Transverse colon (tissue), 4 donors: ENCODE results near the gene NFILZ.

Experiments
- POLR2A ChIP-seq: fragments of 450-650 bp; IDR thresholded peaks from one replicate; pipeline ENCODE4 v1.6.1; 2016; ENCODE audit warnings: antibody characterized with exemption, mild to moderate bottlenecking, moderate library complexity
- POLR2AphosphoS5 ChIP-seq, 3 donors: sonication (generic); formaldehyde crosslinking; IDR thresholded peaks; one replicate each; pipeline ENCODE4 v1.6.1; 2016; ENCODE audit warnings: antibody characterized with exemption in 3 of 3
- TF ChIP-seq, protein P1 (sequence below), 5 experiments: fragments of 200-600 bp in 3 of 5; fragments of 450-650 bp in 2 of 5; sonication (generic) in 3 of 5; IDR thresholded peaks; 1 replicate in 2 of 5; 2 replicates in 3 of 5; pipeline ENCODE4 v1.5.1; 2016 to 2017; ENCODE audit warnings: antibody characterized with exemption in 5 of 5, inconsistent platforms in 3 of 5, mild to moderate bottlenecking in 2 of 5, moderate library complexity in 1 of 5

DNA sequence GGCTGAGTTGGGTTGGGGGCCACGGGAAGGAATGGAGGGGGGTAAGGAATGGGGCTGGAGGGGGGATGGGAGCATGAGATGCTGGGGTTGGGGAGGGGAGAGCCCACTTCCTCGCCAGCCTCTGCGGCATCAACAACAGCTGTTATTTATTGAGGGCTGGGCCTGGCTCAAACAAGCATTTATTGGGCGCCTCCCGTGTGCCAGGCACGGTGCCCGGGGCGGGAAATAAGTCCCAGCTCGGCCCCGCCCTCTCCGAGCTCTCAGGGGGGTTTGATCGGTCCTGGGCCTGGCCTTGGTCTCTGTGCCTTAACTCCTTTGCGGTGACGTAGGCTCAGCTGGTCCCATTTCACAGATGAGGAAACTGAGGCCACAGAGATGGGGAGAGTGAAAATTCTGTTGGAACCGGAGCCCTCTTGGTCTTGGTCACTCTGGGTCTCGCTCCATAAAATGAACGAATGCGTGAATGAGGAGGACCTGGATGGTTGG, 19.0 kb upstream of the NFILZ start:
- TF ChIP-seq, protein P1, sequence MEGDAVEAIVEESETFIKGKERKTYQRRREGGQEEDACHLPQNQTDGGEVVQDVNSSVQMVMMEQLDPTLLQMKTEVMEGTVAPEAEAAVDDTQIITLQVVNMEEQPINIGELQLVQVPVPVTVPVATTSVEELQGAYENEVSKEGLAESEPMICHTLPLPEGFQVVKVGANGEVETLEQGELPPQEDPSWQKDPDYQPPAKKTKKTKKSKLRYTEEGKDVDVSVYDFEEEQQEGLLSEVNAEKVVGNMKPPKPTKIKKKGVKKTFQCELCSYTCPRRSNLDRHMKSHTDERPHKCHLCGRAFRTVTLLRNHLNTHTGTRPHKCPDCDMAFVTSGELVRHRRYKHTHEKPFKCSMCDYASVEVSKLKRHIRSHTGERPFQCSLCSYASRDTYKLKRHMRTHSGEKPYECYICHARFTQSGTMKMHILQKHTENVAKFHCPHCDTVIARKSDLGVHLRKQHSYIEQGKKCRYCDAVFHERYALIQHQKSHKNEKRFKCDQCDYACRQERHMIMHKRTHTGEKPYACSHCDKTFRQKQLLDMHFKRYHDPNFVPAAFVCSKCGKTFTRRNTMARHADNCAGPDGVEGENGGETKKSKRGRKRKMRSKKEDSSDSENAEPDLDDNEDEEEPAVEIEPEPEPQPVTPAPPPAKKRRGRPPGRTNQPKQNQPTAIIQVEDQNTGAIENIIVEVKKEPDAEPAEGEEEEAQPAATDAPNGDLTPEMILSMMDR (IDR thresholded peaks at IDR 0.05), result no peak
- TF ChIP-seq POLR2AphosphoS5 (IDR thresholded peaks at IDR 0.05) (no peak), POLR2A (no peak)
